Natural killer cell (primary cell): ENCODE results near the gene SAMD9. TPM values are rescaled to one million over a fixed set of nuclear protein-coding genes. Genes with fewer than 3 reads are reported as not detected.

Experiments
- ATAC-seq, 3 donors: fragments of 150-1000 bp in 2 of 3; fragments of 200-7000 bp in 1 of 3; cut with Tn5 transposase; 1 replicate in 1 of 3; 2 replicates in 2 of 3; pipeline ENCODE4 v1.10.0; 2021; ENCODE audit warnings: mild to moderate bottlenecking in 2 of 3, moderate library complexity in 2 of 3
- DNase-seq, 2 donors: peaks; one replicate each; pipeline versions ENCODE4 v3.0.0 to v3.0.0-alpha.2; 2013 to 2021; ENCODE audit warnings: mixed read lengths in 1 of 2
- H3K27ac ChIP-seq: one replicate; pipeline ENCODE4 v1.5.1; 2013; ENCODE audit warnings: mild to moderate bottlenecking, low read length
- H3K27me3 ChIP-seq: one replicate; pipeline ENCODE4 v1.6.1; 2013; ENCODE audit warnings: low read length; ENCODE audit not compliant: control insufficient read depth, insufficient read depth
- H3K36me3 ChIP-seq: one replicate; pipeline ENCODE4 v1.6.1; 2013; ENCODE audit warnings: low read length; ENCODE audit not compliant: control insufficient read depth, insufficient read depth
- H3K4me1 ChIP-seq: one replicate; pipeline ENCODE4 v1.6.1; 2013; ENCODE audit warnings: low read length; ENCODE audit not compliant: control insufficient read depth, insufficient read depth
- H3K4me3 ChIP-seq: one replicate; pipeline ENCODE4 v1.5.1; 2013; ENCODE audit warnings: low read length
- H3K9me3 ChIP-seq: one replicate; pipeline ENCODE4 v1.6.1; 2013; ENCODE audit warnings: low read length; ENCODE audit not compliant: control insufficient read depth, insufficient read depth
- H3K27ac Mint-ChIP-seq, 2 donors: one replicate each; pipeline ENCODE4 v1.8.0; 2022; ENCODE audit warnings: mild to moderate bottlenecking in 2 of 2, mixed read lengths in 2 of 2, moderate library complexity in 1 of 2
- H3K27me3 Mint-ChIP-seq, 2 donors: one replicate each; pipeline ENCODE4 v1.8.0; 2022; ENCODE audit warnings: low read depth in 2 of 2, mixed read lengths in 2 of 2
- H3K36me3 Mint-ChIP-seq: one replicate; pipeline ENCODE4 v1.8.0; 2022; ENCODE audit warnings: mixed read lengths
- H3K4me1 Mint-ChIP-seq, 2 donors: one replicate each; pipeline ENCODE4 v1.8.0; 2022; ENCODE audit warnings: mixed read lengths in 2 of 2
- H3K4me3 Mint-ChIP-seq: one replicate; pipeline ENCODE4 v1.8.0; 2022; ENCODE audit warnings: mild to moderate bottlenecking, moderate library complexity, mixed read lengths
- H3K9me3 Mint-ChIP-seq, 2 donors: one replicate each; pipeline ENCODE4 v1.8.0; 2022; ENCODE audit warnings: mixed read lengths in 2 of 2
- WGBS: methylation state at CpG from one replicate; pipeline ENCODE4 v1.1.7; 2013; ENCODE audit warnings: missing lambda C conversion rate; ENCODE audit not compliant: insufficient coverage; 5-methylcytosine and 5-hydroxymethylcytosine counted together
- intact Hi-C: fragments of 100-400 bp; cut with micrococcal nuclease; formaldehyde crosslinking; loops from one replicate; pipeline ENCODE4 v1.14.2; 2022
- total RNA-seq, 4 donors: library from RNA; stranded (reverse); fragments of 120-200 nt in 1 of 4; gene quantifications; one replicate each; pipeline versions ENCODE4 v1.2.3 to v1.2.4, GENCODE V29; 2013 to 2022
- TF ChIP-seq, protein P1 (sequence below): fragments of 200-600 bp; IDR thresholded peaks from one replicate; pipeline ENCODE4 v1.8.0; 2022; ENCODE audit warnings: antibody characterized with exemption

SAMD9 gene
- 10 to 100 TPM; 52.3 to 70.0 (median 56.9) TPM for total RNA-seq
- 119 TPM for total RNA-seq (2013)

DNA sequence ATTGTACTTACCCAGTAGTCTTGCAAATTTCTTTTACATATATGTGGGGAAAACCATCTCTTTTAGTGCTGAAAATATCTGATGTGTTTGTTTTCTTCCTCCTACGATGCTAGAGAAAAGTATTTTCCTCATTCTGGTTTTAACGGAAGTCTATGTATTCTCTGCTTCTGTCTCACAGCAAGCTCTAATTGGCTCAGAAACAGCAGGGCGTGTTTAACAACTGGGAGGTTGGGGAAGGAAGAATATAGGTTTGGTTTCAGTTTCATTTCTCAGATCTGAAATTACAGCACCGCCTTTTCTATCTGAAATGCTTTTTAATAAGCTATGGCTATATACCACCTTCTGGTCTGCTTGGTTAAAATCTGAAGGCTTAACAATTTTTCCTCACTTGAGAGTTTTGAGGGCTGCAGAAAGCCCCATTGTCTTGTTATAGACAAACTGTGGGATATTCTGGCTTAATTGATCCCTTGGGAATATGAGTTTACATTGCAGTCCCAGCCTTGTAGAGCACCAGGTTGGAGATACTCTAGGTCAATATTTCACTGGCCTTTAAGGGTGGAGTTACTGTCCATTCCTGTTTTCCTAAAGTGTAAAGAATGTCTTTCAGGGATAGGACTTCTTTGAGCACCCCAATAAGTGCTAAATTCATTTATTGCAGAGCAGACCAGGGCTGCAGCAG lies at the start of gene SAMD9:
TSS of gene SAMD9 (minus strand) at position 128 of the 679 bp plus-strand sequence. CDS start 11,882 bp downstream, outside the sequence.
- peaks cover 12% of the 10 kb centered on the region for H3K4me1 ChIP-seq
- H3K36me3 Mint-ChIP-seq = peaks cover 26% of the 10 kb centered on the region
- peak; percentile 99 to 100 (median 99) for ATAC-seq
- intact Hi-C loops = loop anchor here (1.0 kb wide), 3 partner anchors 30 to 590 kb away; partner anchors contain the start of genes PEX1, RBM48, SAMD9L and VPS50
- peaks cover 50% of the 10 kb centered on the region in 2 donors for H3K4me1 Mint-ChIP-seq
- H3K27me3 Mint-ChIP-seq = no peaks in the 10 kb centered on the region
- no peaks in the 10 kb centered on the region for H3K27me3 ChIP-seq
- peak within 1 kb of the TSS; percentile 86 for H3K27ac ChIP-seq
- H3K4me3 Mint-ChIP-seq = peak within 1 kb of the TSS; percentile 98
- peaks cover 0 to 2% of the 10 kb centered on the region in 2 donors for H3K9me3 Mint-ChIP-seq
- peak; percentile 31 to 88 for DNase-seq
- H3K27ac Mint-ChIP-seq = peak within 1 kb of the TSS; percentile 90 to 92
- WGBS = 0% methylated on average over 3 of the region's 4 CpGs
- peaks cover 12% of the 10 kb centered on the region for H3K36me3 ChIP-seq
- TF ChIP-seq, protein P1, sequence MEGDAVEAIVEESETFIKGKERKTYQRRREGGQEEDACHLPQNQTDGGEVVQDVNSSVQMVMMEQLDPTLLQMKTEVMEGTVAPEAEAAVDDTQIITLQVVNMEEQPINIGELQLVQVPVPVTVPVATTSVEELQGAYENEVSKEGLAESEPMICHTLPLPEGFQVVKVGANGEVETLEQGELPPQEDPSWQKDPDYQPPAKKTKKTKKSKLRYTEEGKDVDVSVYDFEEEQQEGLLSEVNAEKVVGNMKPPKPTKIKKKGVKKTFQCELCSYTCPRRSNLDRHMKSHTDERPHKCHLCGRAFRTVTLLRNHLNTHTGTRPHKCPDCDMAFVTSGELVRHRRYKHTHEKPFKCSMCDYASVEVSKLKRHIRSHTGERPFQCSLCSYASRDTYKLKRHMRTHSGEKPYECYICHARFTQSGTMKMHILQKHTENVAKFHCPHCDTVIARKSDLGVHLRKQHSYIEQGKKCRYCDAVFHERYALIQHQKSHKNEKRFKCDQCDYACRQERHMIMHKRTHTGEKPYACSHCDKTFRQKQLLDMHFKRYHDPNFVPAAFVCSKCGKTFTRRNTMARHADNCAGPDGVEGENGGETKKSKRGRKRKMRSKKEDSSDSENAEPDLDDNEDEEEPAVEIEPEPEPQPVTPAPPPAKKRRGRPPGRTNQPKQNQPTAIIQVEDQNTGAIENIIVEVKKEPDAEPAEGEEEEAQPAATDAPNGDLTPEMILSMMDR = no peak
- no peaks in the 10 kb centered on the region for H3K9me3 ChIP-seq
- H3K4me3 ChIP-seq = peak within 1 kb of the TSS; percentile 56

DNA sequence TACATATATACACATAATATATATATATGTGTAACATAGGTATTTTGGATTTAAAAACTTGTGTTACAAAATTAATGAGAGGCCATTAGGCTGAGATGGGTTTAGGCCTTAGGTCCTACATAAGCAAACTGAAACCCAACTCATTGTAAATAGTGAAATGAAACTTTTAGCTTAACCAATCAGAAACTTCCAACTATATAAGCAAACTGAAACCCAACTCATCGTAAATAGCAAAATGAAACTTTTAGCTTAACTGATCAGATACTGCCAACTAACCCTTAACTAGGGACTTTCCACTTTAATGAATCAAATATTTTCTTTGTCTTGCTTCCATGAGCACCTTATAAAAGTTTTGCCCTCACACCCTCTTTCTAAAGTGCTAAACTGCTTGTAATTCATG lies 47.7 kb upstream of the SAMD9 start:
- H3K27me3 Mint-ChIP-seq = peaks cover 4 to 26% of the 10 kb centered on the region in 2 donors
- DNase-seq (peak in 1 of 2 donors; percentile 49), ATAC-seq (peak in 1 of 3 donors; percentile 44)
- Histone ChIP-seq H3K27ac (peak overlapping the region; percentile 25), H3K9me3 (peaks cover 4% of the 10 kb centered on the region), H3K4me3 (no peak overlapping the region), H3K36me3 (no peaks in the 10 kb centered on the region), H3K27me3 (no peaks in the 10 kb centered on the region), H3K4me1 (no peaks in the 10 kb centered on the region)
- WGBS = 43% methylated on average over 1 of the region's 1 CpG
- no peaks in the 10 kb centered on the region for H3K36me3 Mint-ChIP-seq
- intact Hi-C loops = no loop called here
- TF ChIP-seq, protein P1 = no peak
- H3K9me3 Mint-ChIP-seq = no peaks in the 10 kb centered on the region
- no peaks in the 10 kb centered on the region for H3K4me1 Mint-ChIP-seq
- no peak overlapping the region for H3K27ac Mint-ChIP-seq
- no peak overlapping the region for H3K4me3 Mint-ChIP-seq

DNA sequence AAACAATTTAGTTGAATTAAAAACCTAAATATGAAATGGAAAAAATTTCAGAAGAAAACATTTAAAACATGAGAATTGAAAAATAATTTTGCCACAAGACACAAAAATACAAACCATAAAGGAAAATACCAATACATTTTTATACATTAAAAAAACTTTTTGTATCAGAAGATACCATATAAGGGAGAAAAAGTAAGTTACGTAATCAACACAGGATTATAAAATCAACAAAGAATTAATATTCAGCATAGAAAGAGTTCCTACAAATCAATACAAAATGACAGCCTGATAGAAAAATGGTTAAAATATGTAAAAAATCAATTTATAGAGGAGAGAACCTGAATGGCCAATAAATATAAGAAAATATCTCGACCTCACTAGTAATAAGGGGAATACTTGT lies 47.0 kb upstream of the SAMD9 start:
- H3K27ac Mint-ChIP-seq = no peak overlapping the region
- TF ChIP-seq, protein P1 = no peak
- H3K9me3 Mint-ChIP-seq = no peaks in the 10 kb centered on the region
- H3K9me3 ChIP-seq = peaks cover 4% of the 10 kb centered on the region
- no peak overlapping the region for H3K27ac ChIP-seq
- H3K4me1 Mint-ChIP-seq = no peaks in the 10 kb centered on the region
- H3K36me3 Mint-ChIP-seq = no peaks in the 10 kb centered on the region
- H3K4me3 ChIP-seq = no peak overlapping the region
- no CpG with 5 or more reads among the region's 2 CpGs for WGBS
- H3K4me3 Mint-ChIP-seq = no peak overlapping the region
- H3K27me3 Mint-ChIP-seq = peaks cover 11 to 26% of the 10 kb centered on the region in 2 donors
- no peak for ATAC-seq
- H3K27me3 ChIP-seq = no peaks in the 10 kb centered on the region
- H3K4me1 ChIP-seq = no peaks in the 10 kb centered on the region
- H3K36me3 ChIP-seq = no peaks in the 10 kb centered on the region
- DNase-seq = no peak
- intact Hi-C loops = no loop called here
